ENCODE data around the gene UBE2H. TPM values are rescaled to one million over a fixed set of nuclear protein-coding genes. Genes with fewer than 3 reads are reported as not detected.

The UBE2H gene
- total RNA-seq, 1 donor from 2014 or later, result 194 TPM

DNA sequence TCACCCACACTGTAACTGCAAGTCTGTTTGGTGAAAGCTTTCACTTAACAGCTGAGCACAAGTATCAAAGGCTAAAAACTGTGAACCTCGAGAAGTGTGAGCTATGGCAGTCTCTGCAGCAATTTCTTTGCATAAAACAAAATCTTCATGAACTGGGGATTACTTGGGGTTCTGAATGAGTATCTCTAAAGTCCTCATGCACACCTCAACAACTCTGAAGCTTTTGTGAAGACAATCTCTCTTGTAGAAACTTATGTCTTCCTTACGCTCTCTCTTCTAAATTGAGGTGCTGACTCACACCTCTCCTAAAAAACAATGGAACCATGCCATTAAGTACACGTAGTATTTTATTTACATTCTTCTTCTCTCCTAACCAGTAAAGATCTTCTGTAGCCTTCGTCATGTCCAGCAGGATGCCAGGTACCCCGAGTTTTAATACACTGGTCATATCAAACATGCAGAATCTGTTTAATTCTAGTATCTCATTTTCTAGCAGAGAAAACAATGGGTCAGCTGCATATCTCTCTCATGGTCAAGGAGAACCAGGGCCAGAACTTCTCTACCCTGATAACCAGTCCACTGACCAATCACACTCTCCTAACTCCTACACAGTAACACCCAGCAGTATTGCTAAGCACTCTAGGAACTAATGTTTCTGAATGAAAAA is 76.9 kb downstream of the UBE2H start:
- Histone ChIP-seq H3K9ac (ENCODE audit: low read length) (no peak overlapping the region), H4K20me1 (ENCODE audit: insufficient read depth, low read length) (peaks cover 58% of the 10 kb centered on the region), H3K9me3 (ENCODE audit: insufficient read depth, low read depth, low read length) (no peaks in the 10 kb centered on the region), H3K4me1 (ENCODE audit: insufficient read depth, low read length) (peaks cover 11% of the 10 kb centered on the region), H3K36me3 (ENCODE audit: insufficient read depth, low read length) (peaks cover 15% of the 10 kb centered on the region), H3K79me2 (ENCODE audit: insufficient read depth, low read length) (peaks cover 59% of the 10 kb centered on the region), H3K27me3 (ENCODE audit: insufficient read depth, low read length) (no peaks in the 10 kb centered on the region), H2AFZ (ENCODE audit: low read depth, low read length) (no peak overlapping the region), H3K4me2 (ENCODE audit: low read length) (peak overlapping the region; percentile 56), H3K27ac (ENCODE audit: low read depth, low read length) (peak overlapping the region; percentile 20), H3K4me3 (ENCODE audit: insufficient read depth, low read depth, low read length) (no peak overlapping the region)
- Mint-ChIP-seq H3K4me1 (ENCODE audit: low read depth, unreplicated experiment) (peaks cover 24% of the 10 kb centered on the region), H3K36me3 (ENCODE audit: low read depth, unreplicated experiment) (peaks cover 17% of the 10 kb centered on the region), H3K9me3 (ENCODE audit: unreplicated experiment) (no peaks in the 10 kb centered on the region), H3K27me3 (ENCODE audit: low read depth, unreplicated experiment) (no peaks in the 10 kb centered on the region), H3K4me3 (ENCODE audit: unreplicated experiment) (no peak overlapping the region), H3K27ac (ENCODE audit: unreplicated experiment) (no peak overlapping the region)
- DNase-seq (ENCODE audit: low read depth) (peak; percentile 79), FAIRE-seq (peak; percentile 45)
- TF ChIP-seq, protein P1, sequence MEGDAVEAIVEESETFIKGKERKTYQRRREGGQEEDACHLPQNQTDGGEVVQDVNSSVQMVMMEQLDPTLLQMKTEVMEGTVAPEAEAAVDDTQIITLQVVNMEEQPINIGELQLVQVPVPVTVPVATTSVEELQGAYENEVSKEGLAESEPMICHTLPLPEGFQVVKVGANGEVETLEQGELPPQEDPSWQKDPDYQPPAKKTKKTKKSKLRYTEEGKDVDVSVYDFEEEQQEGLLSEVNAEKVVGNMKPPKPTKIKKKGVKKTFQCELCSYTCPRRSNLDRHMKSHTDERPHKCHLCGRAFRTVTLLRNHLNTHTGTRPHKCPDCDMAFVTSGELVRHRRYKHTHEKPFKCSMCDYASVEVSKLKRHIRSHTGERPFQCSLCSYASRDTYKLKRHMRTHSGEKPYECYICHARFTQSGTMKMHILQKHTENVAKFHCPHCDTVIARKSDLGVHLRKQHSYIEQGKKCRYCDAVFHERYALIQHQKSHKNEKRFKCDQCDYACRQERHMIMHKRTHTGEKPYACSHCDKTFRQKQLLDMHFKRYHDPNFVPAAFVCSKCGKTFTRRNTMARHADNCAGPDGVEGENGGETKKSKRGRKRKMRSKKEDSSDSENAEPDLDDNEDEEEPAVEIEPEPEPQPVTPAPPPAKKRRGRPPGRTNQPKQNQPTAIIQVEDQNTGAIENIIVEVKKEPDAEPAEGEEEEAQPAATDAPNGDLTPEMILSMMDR (IDR thresholded peaks at IDR 0.05; ENCODE audit: insufficient read depth, low read depth, low read length), result no peak
- TF ChIP-seq EZH2 (IDR thresholded peaks at IDR 0.05; ENCODE audit: insufficient read depth, low read length), result no peak

DNA sequence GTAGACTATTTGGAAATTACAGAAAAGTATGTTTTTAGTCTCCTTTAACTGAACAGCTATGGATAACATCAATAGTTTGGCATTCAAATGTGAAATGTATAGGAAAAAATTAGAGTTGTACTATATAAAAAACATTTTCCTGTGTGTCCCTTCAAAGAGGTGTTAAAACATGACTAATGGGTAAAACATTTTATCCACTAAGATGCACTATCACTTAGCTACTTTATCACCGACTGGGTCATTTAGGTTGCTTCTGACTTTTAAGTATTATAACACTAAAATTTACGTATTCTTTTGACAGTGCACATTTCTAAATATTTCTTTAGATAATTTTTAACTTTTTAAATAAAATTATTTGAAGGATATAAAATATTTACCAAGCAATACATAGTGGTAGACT is 77.6 kb downstream of the UBE2H start:
- H3K79me2 ChIP-seq (ENCODE audit: insufficient read depth, low read length), result peaks cover 56% of the 10 kb centered on the region
- H3K27ac ChIP-seq (ENCODE audit: low read depth, low read length), result no peak overlapping the region
- H3K27me3 ChIP-seq (ENCODE audit: insufficient read depth, low read length), result no peaks in the 10 kb centered on the region
- FAIRE-seq (no peak), DNase-seq (ENCODE audit: low read depth) (no peak)
- peaks cover 60% of the 10 kb centered on the region for H4K20me1 ChIP-seq (ENCODE audit: insufficient read depth, low read length)
- Mint-ChIP-seq H3K4me1 (ENCODE audit: low read depth, unreplicated experiment) (peaks cover 24% of the 10 kb centered on the region), H3K4me3 (ENCODE audit: unreplicated experiment) (no peak overlapping the region), H3K27ac (ENCODE audit: unreplicated experiment) (no peak overlapping the region), H3K9me3 (ENCODE audit: unreplicated experiment) (no peaks in the 10 kb centered on the region), H3K27me3 (ENCODE audit: low read depth, unreplicated experiment) (no peaks in the 10 kb centered on the region), H3K36me3 (ENCODE audit: low read depth, unreplicated experiment) (peaks cover 21% of the 10 kb centered on the region)
- no peak overlapping the region for H3K4me2 ChIP-seq (ENCODE audit: low read length)
- TF ChIP-seq, protein P1 (IDR thresholded peaks at IDR 0.05; ENCODE audit: insufficient read depth, low read depth, low read length), result no peak
- H3K9me3 ChIP-seq (ENCODE audit: insufficient read depth, low read depth, low read length), result no peaks in the 10 kb centered on the region
- H3K4me1 ChIP-seq (ENCODE audit: insufficient read depth, low read length), result peaks cover 11% of the 10 kb centered on the region
- no peak overlapping the region for H3K4me3 ChIP-seq (ENCODE audit: insufficient read depth, low read depth, low read length)
- peaks cover 15% of the 10 kb centered on the region for H3K36me3 ChIP-seq (ENCODE audit: insufficient read depth, low read length)
- no peak overlapping the region for H3K9ac ChIP-seq (ENCODE audit: low read length)
- no peak overlapping the region for H2AFZ ChIP-seq (ENCODE audit: low read depth, low read length)

DNA sequence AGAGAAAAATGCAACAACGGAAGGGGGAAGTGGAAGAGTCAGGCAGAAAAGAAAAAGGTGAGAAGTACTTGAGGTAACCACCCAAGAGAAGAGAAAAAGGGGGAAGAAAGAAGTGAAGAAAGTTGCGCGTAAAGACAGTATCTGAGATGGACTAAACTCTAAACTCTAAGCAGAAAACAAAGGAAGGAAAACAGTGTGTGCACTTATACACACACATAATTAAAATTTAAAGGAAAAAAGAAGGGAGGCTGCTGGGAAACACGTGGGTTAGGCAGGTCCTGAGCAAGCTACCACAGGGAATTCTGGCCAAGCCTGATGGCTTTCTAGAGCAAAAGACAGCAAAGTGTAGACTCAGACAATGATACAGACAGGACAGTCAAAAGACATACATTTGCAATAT is 78.0 kb downstream of the UBE2H start:
- peak overlapping the region; percentile 35 for H3K27ac Mint-ChIP-seq (ENCODE audit: unreplicated experiment)

More for the DNA sequence above, 78.0 kb downstream of the UBE2H start:
- H3K79me2 ChIP-seq (ENCODE audit: insufficient read depth, low read length), result peaks cover 55% of the 10 kb centered on the region
- H3K9me3 Mint-ChIP-seq (ENCODE audit: unreplicated experiment), result no peaks in the 10 kb centered on the region
- no peak overlapping the region for H3K4me3 Mint-ChIP-seq (ENCODE audit: unreplicated experiment)
- peaks cover 23% of the 10 kb centered on the region for H3K36me3 Mint-ChIP-seq (ENCODE audit: low read depth, unreplicated experiment)
- FAIRE-seq, result no peak
- peaks cover 11% of the 10 kb centered on the region for H3K4me1 ChIP-seq (ENCODE audit: insufficient read depth, low read length)
- no peaks in the 10 kb centered on the region for H3K9me3 ChIP-seq (ENCODE audit: insufficient read depth, low read depth, low read length)
- H3K27me3 ChIP-seq (ENCODE audit: insufficient read depth, low read length), result no peaks in the 10 kb centered on the region
- H3K27me3 Mint-ChIP-seq (ENCODE audit: low read depth, unreplicated experiment), result no peaks in the 10 kb centered on the region
- peaks cover 22% of the 10 kb centered on the region for H3K4me1 Mint-ChIP-seq (ENCODE audit: low read depth, unreplicated experiment)
- H3K36me3 ChIP-seq (ENCODE audit: insufficient read depth, low read length), result peaks cover 15% of the 10 kb centered on the region
- H4K20me1 ChIP-seq (ENCODE audit: insufficient read depth, low read length), result peaks cover 62% of the 10 kb centered on the region
- H3K4me2 ChIP-seq (ENCODE audit: low read length), result no peak overlapping the region
- no peak overlapping the region for H2AFZ ChIP-seq (ENCODE audit: low read depth, low read length)
- no peak for DNase-seq (ENCODE audit: low read depth)
- no peak overlapping the region for H3K4me3 ChIP-seq (ENCODE audit: insufficient read depth, low read depth, low read length)
- no peak overlapping the region for H3K27ac ChIP-seq (ENCODE audit: low read depth, low read length)
- TF ChIP-seq, protein P1 (IDR thresholded peaks at IDR 0.05; ENCODE audit: insufficient read depth, low read depth, low read length), result no peak
- no peak for TF ChIP-seq EZH2 (IDR thresholded peaks at IDR 0.05; ENCODE audit: insufficient read depth, low read length)
- H3K9ac ChIP-seq (ENCODE audit: low read length), result no peak overlapping the region
